GM23338 (cell line): ENCODE results near the gene RFC2.

Source experiments
- CTCF ChIP-seq, 2 experiments: fragments of 200-600 bp in 1 of 2; sonication (generic) in 1 of 2; conservative IDR thresholded peaks; 2 replicates each; pipeline versions ENCODE4 v1.5.1 to v1.6.1; 2016 to 2017; ENCODE audit warnings: antibody characterized with exemption in 2 of 2, low read depth in 2 of 2, mild to moderate bottlenecking in 2 of 2, moderate library complexity in 1 of 2
- EZH2 ChIP-seq: fragments of 200-600 bp; sonication (generic); IDR thresholded peaks from one replicate; pipeline ENCODE4 v1.8.0; 2017; ENCODE audit warnings: antibody characterized with exemption, mild to moderate bottlenecking, low read depth; ENCODE audit not compliant: unreplicated experiment
- POLR2AphosphoS5 ChIP-seq: IDR thresholded peaks from 2 replicates; pipeline ENCODE4 v1.6.1; 2016; ENCODE audit warnings: antibody characterized with exemption, low read depth

- no peak for TF ChIP-seq CTCF (conservative IDR thresholded peaks at IDR 0.05; ENCODE audit: low read depth in 2 of 2)
- TF ChIP-seq POLR2AphosphoS5: no peak
- no peak for TF ChIP-seq EZH2
Measured at GRCh38 chr7:74214816-74215630, 39.2 kb downstream of the RFC2 start.
